ENCODE data around the gene KHDC1. TPM values are rescaled to one million over a fixed set of nuclear protein-coding genes. Genes with fewer than 3 reads are reported as not detected.

Gene KHDC1
- total and polyA plus RNA-seq, 2 of the 4 experiments (the other 2 are of a cell fraction), result 1.6 to 5.5 TPM

DNA sequence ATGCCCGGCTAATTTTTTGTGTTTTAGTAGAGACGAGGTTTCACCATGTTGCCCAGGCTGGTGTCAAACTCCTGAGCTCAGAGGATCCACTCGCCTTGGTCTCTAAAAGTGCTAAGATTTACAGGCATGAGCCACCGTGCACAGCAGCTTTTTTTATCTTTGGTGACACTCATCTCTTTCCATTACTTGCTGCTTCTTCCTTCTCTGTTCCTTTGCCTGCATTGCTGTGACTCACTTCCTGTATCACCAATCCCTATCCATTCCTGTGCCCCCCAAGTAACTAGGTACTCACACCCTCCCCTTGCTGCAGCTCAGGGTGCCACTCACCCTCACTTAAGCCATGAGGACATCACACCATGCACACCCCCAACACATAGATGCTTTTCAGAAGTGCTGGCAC, 62.3 kb downstream of the KHDC1 start:
- Histone ChIP-seq H3K9me1 (ENCODE audit: insufficient read depth, low read length) (peaks cover 4% of the 10 kb centered on the region; the same call in 1 of the 2 replicates), H3K27me3 (ENCODE audit: control insufficient read depth, insufficient read depth, low read length) (no peaks in the 10 kb centered on the region), H3K56ac (ENCODE audit: extremely low read depth, insufficient read depth, low read length) (no peak overlapping the region), H3K18ac (ENCODE audit: low read depth, low read length) (no peak overlapping the region), H2AFZ (replicated peaks; ENCODE audit: low read length, poor library complexity) (peak overlapping the region; percentile 50), H2BK5ac (ENCODE audit: low read depth, low read length, poor library complexity, severe bottlenecking) (no peak overlapping the region), H3K36me3 (ENCODE audit: control insufficient read depth, insufficient read depth, low read length) (no peaks in the 10 kb centered on the region), H4K8ac (ENCODE audit: low read depth in 2 of 2, low read length in 2 of 2) (no peak overlapping the region), H4K20me1 (ENCODE audit: insufficient read depth, low read length) (no peaks in the 10 kb centered on the region), H2BK15ac (ENCODE audit: low read depth, low read length) (no peak overlapping the region), H3K4me2 (ENCODE audit: low read depth, low read length) (no peak overlapping the region), H2BK20ac (ENCODE audit: low read depth, low read length) (no peak overlapping the region), H2AK9ac (replicated peaks; ENCODE audit: low read depth, low read length, poor library complexity) (no peak overlapping the region), H4K5ac (ENCODE audit: low read depth, low read length) (no peak overlapping the region), H3K23ac (ENCODE audit: low read depth, low read length) (no peak overlapping the region), H3K79me1 (ENCODE audit: low read depth in 1 of 2, low read length in 2 of 2) (no peaks in the 10 kb centered on the region), H4K91ac (ENCODE audit: insufficient read depth, low read depth, low read length) (no peak overlapping the region), H3K14ac (replicated peaks; ENCODE audit: low read depth, low read length) (no peak overlapping the region), H2AK5ac (ENCODE audit: low read depth, low read length) (0 out of 2 replicates have a peak overlapping the region, but pooled peaks have one; percentile 43), H3K9me3 (ENCODE audit: control insufficient read depth, insufficient read depth, low read length) (no peaks in the 10 kb centered on the region), H3K4me1 (ENCODE audit: control insufficient read depth, insufficient read depth, low read length) (peaks cover 3% of the 10 kb centered on the region), H3K4ac (ENCODE audit: low read depth, low read length) (no peak overlapping the region), H2BK120ac (ENCODE audit: low read depth, low read length) (no peak overlapping the region), H3K27ac (ENCODE audit: insufficient read depth, low read length) (no peak overlapping the region), H3K4me3 (ENCODE audit: insufficient read depth, low read depth, low read length) (no peak overlapping the region), H3K9ac (ENCODE audit: low read depth, low read length) (no peak overlapping the region)
- intact Hi-C loops (cut with micrococcal nuclease), result no loop called here
- ChIA-PET CTCF (no interaction called here), POLR2A (ENCODE audit: unreplicated experiment) (interaction anchor here (0.6 kb wide), 1 partner anchor 11 kb away, joined by 4 read pairs; no protein-coding TSS in a partner anchor)
- dilution Hi-C loops (cut with HindIII; ENCODE audit: low sequenced_read_pairs, unreplicated experiment), result no loop called here
- WGBS, 2 experiments (ENCODE audit: extremely low coverage in 2 of 2, insufficient read length in 1 of 2), result 89% methylated on average over 4 of the region's 4 CpGs; no CpG with 5 or more reads in 1 of the 2 experiments
- DNase-seq, result peak; percentile 6
- in situ Hi-C loops (cut with MboI; ENCODE audit: low sequenced_read_pairs), result no loop called here
- TF ChIP-seq NFE2L2 (IDR thresholded peaks at IDR 0.05; ENCODE audit: low read depth, low read length) (no peak), RAD21 (IDR thresholded peaks at IDR 0.05; ENCODE audit: low read length) (no peak), MAFK (IDR thresholded peaks at IDR 0.05; ENCODE audit: low read depth, low read length) (no peak), CHD1 (IDR thresholded peaks at IDR 0.05; ENCODE audit: low read depth, low read length) (no peak), CEBPB (IDR thresholded peaks at IDR 0.05; ENCODE audit: low read depth, low read length) (no peak), BHLHE40 (IDR thresholded peaks at IDR 0.05; ENCODE audit: low read depth, low read length) (no peak), RFX5 (IDR thresholded peaks at IDR 0.05; ENCODE audit: low read depth, low read length) (no peak), MXI1 (IDR thresholded peaks at IDR 0.05; ENCODE audit: borderline replicate concordance, low read depth, low read length) (no peak), MAZ (IDR thresholded peaks at IDR 0.05; ENCODE audit: borderline replicate concordance, low read depth, low read length) (no peak), SMC3 (IDR thresholded peaks at IDR 0.05; ENCODE audit: low read depth, low read length) (no peak), POLR2A (IDR thresholded peaks at IDR 0.05; ENCODE audit: low read depth, low read length) (no peak)
- TF ChIP-seq, protein P1, sequence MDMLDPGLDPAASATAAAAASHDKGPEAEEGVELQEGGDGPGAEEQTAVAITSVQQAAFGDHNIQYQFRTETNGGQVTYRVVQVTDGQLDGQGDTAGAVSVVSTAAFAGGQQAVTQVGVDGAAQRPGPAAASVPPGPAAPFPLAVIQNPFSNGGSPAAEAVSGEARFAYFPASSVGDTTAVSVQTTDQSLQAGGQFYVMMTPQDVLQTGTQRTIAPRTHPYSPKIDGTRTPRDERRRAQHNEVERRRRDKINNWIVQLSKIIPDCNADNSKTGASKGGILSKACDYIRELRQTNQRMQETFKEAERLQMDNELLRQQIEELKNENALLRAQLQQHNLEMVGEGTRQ (IDR thresholded peaks at IDR 0.05; ENCODE audit: low read depth, low read length), result no peak
- TF ChIP-seq, protein P2, sequence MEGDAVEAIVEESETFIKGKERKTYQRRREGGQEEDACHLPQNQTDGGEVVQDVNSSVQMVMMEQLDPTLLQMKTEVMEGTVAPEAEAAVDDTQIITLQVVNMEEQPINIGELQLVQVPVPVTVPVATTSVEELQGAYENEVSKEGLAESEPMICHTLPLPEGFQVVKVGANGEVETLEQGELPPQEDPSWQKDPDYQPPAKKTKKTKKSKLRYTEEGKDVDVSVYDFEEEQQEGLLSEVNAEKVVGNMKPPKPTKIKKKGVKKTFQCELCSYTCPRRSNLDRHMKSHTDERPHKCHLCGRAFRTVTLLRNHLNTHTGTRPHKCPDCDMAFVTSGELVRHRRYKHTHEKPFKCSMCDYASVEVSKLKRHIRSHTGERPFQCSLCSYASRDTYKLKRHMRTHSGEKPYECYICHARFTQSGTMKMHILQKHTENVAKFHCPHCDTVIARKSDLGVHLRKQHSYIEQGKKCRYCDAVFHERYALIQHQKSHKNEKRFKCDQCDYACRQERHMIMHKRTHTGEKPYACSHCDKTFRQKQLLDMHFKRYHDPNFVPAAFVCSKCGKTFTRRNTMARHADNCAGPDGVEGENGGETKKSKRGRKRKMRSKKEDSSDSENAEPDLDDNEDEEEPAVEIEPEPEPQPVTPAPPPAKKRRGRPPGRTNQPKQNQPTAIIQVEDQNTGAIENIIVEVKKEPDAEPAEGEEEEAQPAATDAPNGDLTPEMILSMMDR (conservative IDR thresholded peaks at IDR 0.05; ENCODE audit: low read depth, low read length), result no peak
- ATAC-seq (ENCODE audit: low read depth), result no peak
- no TSS peak for BruUV-seq (replicated peaks)
